ENCODE measurements around the gene KLK1. TPM values are rescaled to one million over a fixed set of nuclear protein-coding genes. Genes with fewer than 3 reads are reported as not detected.
A peak's percentile ranks its signal among the peaks of the same experiment; 100 is the strongest.

The KLK1 gene
- polyA plus RNA-seq, 1 of the 3 experiments (the other 2 are of a cell fraction) = not detected

GRCh38 chr19:50794876-50795663 lies 28.5 kb downstream of the KLK1 start:
- 63% methylated on average over 14 of the region's 18 CpGs for WGBS (ENCODE audit: low lambda C conversion rate)
- H3K27me3 ChIP-seq (ENCODE audit: insufficient read depth) = no peaks in the 10 kb centered on the region
- H3K4me2 ChIP-seq = no peak overlapping the region
- no peak overlapping the region for H3K9ac ChIP-seq
- no peak overlapping the region for H3K27ac ChIP-seq (ENCODE audit: low read depth in 2 of 2, low read length in 1 of 2)
- H3K9me3 ChIP-seq = no peaks in the 10 kb centered on the region
- H3K79me2 ChIP-seq (ENCODE audit: insufficient read depth) = peaks cover 4% of the 10 kb centered on the region; the same call in 1 of the 2 replicates
- H4K20me1 ChIP-seq (ENCODE audit: insufficient read depth) = peaks cover 46% of the 10 kb centered on the region
- H3K4me3 ChIP-seq (ENCODE audit: low read depth in 2 of 2, low read length in 1 of 2) = no peak overlapping the region
- ChIA-PET CTCF (interaction anchor here (0.8 to 3.8 kb wide), 4 partner anchors 12 to 127 kb away, joined by 3 to 27 read pairs (median 4); no protein-coding TSS in a partner anchor), POLR2A (interaction anchor here (0.6 to 1.5 kb wide), 3 partner anchors 9 to 122 kb away, joined by 3 to 8 read pairs (median 5); no protein-coding TSS in a partner anchor)
- peaks cover 0 to 26% of the 10 kb centered on the region in 2 experiments for H3K36me3 ChIP-seq (replicated peaks in 1 of 2; ENCODE audit: control insufficient read depth in 1 of 2, insufficient read depth in 2 of 2, low read length in 1 of 2)
- peaks cover 4% of the 10 kb centered on the region for H3F3A ChIP-seq (replicated peaks; ENCODE audit: insufficient read depth)
- no peak overlapping the region for H2AFZ ChIP-seq (ENCODE audit: low read depth)
- H3K9me2 ChIP-seq = no peaks in the 10 kb centered on the region
- TF ChIP-seq POLR2AphosphoS5 (IDR thresholded peaks at IDR 0.05; ENCODE audit: low read depth, low read length) (peak; percentile 3; the same call in 1 of the 2 replicates), CHD2 (IDR thresholded peaks at IDR 0.05; ENCODE audit: low read length, partially characterized antibody) (peak; percentile 2), CTCF (IDR thresholded peaks at IDR 0.05) (peak; percentile 23; the same call in 1 of the 2 replicates), FOSL2 (IDR thresholded peaks at IDR 0.05; ENCODE audit: borderline replicate concordance, low read depth) (no peak), ZBTB33 (IDR thresholded peaks at IDR 0.05; ENCODE audit: borderline replicate concordance, low read depth) (peak; percentile 9; the same call in 1 of the 2 replicates), ELF1 (IDR thresholded peaks at IDR 0.05) (no peak)
- no peaks in the 10 kb centered on the region; a peak in 1 of 4 replicates for H3K4me1 ChIP-seq (ENCODE audit: control insufficient read depth in 1 of 2, insufficient read depth in 2 of 2, low read depth in 1 of 2, low read length in 1 of 2)
- peak; percentile 57 for DNase-seq

GRCh38 chr19:50794074-50794875 lies 29.3 kb downstream of the KLK1 start:
- Histone ChIP-seq H3K9me3 (no peaks in the 10 kb centered on the region), H3K9me2 (no peaks in the 10 kb centered on the region), H3K4me1 (ENCODE audit: control insufficient read depth in 1 of 2, insufficient read depth in 2 of 2, low read depth in 1 of 2, low read length in 1 of 2) (no peaks in the 10 kb centered on the region; a peak in 1 of 4 replicates), H3F3A (replicated peaks; ENCODE audit: insufficient read depth) (peaks cover 4% of the 10 kb centered on the region), H3K4me3 (ENCODE audit: low read depth in 2 of 2, low read length in 1 of 2) (no peak overlapping the region), H3K27ac (ENCODE audit: low read depth in 2 of 2, low read length in 1 of 2) (no peak overlapping the region), H3K36me3 (replicated peaks in 1 of 2; ENCODE audit: control insufficient read depth in 1 of 2, insufficient read depth in 2 of 2, low read length in 1 of 2) (peaks cover 0 to 18% of the 10 kb centered on the region in 2 experiments), H3K79me2 (ENCODE audit: insufficient read depth) (no peaks in the 10 kb centered on the region), H3K9ac (no peak overlapping the region), H2AFZ (ENCODE audit: low read depth) (no peak overlapping the region), H4K20me1 (ENCODE audit: insufficient read depth) (peaks cover 38% of the 10 kb centered on the region), H3K27me3 (ENCODE audit: insufficient read depth) (no peaks in the 10 kb centered on the region), H3K4me2 (no peak overlapping the region)
- peak; percentile 70 for DNase-seq
- 28% methylated on average over 15 of the region's 16 CpGs for WGBS (ENCODE audit: low lambda C conversion rate)
- CTCF ChIA-PET = interaction anchor here (1.1 to 3.8 kb wide), 3 partner anchors 11 to 128 kb away, joined by 4 to 27 read pairs (median 5); no protein-coding TSS in a partner anchor
- POLR2A ChIA-PET = interaction anchor here (0.6 to 2.2 kb wide), 4 partner anchors 10 to 127 kb away, joined by 3 to 8 read pairs (median 5); no protein-coding TSS in a partner anchor
- TF ChIP-seq NRF1 (IDR thresholded peaks at IDR 0.05; ENCODE audit: low read depth, low read length) (no peak), CHD2 (IDR thresholded peaks at IDR 0.05; ENCODE audit: low read length, partially characterized antibody) (peak; percentile 4)
